PFSK-1 (cell line): ENCODE measurements around the gene PRDM16.

Experiments used
- FOXP2 ChIP-seq: optimal IDR thresholded peaks from 2 replicates; pipeline ENCODE3; 2011; ENCODE audit warnings: borderline replicate concordance, control low read depth, inconsistent platforms; ENCODE audit not compliant: insufficient read depth; ENCODE audit errors: extremely low read length, extremely low read depth
- POLR2AphosphoS5 ChIP-seq: IDR thresholded peaks from 2 replicates; pipeline ENCODE4 v1.6.1; 2012; ENCODE audit warnings: low read depth, mild to moderate bottlenecking, control low read depth, low read length, moderate library complexity
- SIN3A ChIP-seq: IDR thresholded peaks from 2 replicates; pipeline ENCODE4 v1.6.1; 2012; ENCODE audit warnings: mild to moderate bottlenecking, low read length, moderate library complexity, borderline replicate concordance; ENCODE audit not compliant: insufficient read depth
- TAF1 ChIP-seq: IDR thresholded peaks from 2 replicates; pipeline ENCODE4 v1.6.1; 2012; ENCODE audit warnings: low read length, control low read depth, borderline replicate concordance; ENCODE audit not compliant: insufficient read depth
- TF ChIP-seq, protein P1 (sequence below), 2 experiments: IDR thresholded peaks; 2 replicates each; pipeline versions ENCODE4 v1.6.1 to v1.8.0; 2011 to 2012; ENCODE audit warnings: low read depth in 2 of 2, low read length in 2 of 2, control low read depth in 1 of 2, inconsistent platforms in 1 of 2, mild to moderate bottlenecking in 1 of 2, moderate library complexity in 1 of 2; ENCODE audit not compliant: insufficient read depth in 1 of 2

PRDM16 gene

GRCh38 chr1:3461238-3461933, 392.4 kb downstream of the PRDM16 start:
- TF ChIP-seq TAF1 (no peak), POLR2AphosphoS5 (no peak), SIN3A (no peak), FOXP2 (no peak)
- TF ChIP-seq, protein P1, sequence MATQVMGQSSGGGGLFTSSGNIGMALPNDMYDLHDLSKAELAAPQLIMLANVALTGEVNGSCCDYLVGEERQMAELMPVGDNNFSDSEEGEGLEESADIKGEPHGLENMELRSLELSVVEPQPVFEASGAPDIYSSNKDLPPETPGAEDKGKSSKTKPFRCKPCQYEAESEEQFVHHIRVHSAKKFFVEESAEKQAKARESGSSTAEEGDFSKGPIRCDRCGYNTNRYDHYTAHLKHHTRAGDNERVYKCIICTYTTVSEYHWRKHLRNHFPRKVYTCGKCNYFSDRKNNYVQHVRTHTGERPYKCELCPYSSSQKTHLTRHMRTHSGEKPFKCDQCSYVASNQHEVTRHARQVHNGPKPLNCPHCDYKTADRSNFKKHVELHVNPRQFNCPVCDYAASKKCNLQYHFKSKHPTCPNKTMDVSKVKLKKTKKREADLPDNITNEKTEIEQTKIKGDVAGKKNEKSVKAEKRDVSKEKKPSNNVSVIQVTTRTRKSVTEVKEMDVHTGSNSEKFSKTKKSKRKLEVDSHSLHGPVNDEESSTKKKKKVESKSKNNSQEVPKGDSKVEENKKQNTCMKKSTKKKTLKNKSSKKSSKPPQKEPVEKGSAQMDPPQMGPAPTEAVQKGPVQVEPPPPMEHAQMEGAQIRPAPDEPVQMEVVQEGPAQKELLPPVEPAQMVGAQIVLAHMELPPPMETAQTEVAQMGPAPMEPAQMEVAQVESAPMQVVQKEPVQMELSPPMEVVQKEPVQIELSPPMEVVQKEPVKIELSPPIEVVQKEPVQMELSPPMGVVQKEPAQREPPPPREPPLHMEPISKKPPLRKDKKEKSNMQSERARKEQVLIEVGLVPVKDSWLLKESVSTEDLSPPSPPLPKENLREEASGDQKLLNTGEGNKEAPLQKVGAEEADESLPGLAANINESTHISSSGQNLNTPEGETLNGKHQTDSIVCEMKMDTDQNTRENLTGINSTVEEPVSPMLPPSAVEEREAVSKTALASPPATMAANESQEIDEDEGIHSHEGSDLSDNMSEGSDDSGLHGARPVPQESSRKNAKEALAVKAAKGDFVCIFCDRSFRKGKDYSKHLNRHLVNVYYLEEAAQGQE (IDR thresholded peaks at IDR 0.05; ENCODE audit: insufficient read depth in 1 of 2, low read depth in 2 of 2, low read length in 2 of 2), result no peak

DNA sequence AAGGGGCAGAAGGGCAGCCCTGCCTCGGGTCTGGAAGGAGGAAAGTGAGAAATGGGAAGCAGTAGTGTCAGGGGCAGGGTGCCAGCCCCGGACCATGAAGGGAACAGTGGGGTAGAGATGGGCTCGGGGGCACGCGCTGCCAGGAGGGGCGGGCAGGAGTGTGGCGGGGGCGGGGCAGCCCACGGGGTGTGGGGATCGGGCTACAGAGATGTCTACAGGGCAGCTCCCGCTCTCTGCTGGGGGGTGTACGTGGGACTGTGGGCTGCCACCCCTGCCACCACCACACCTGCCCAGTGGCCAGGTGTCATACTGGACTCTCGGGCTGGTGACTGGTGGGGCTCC, 392.9 kb downstream of the PRDM16 start:
- TF ChIP-seq POLR2AphosphoS5 (no peak), SIN3A (no peak), TAF1 (no peak), FOXP2 (no peak)
- TF ChIP-seq, protein P1 (IDR thresholded peaks at IDR 0.05; ENCODE audit: insufficient read depth in 1 of 2, low read depth in 2 of 2, low read length in 2 of 2), result no peak

GRCh38 chr1:3462356-3463012, 393.5 kb downstream of the PRDM16 start:
- TF ChIP-seq SIN3A (no peak), TAF1 (no peak), POLR2AphosphoS5 (no peak), FOXP2 (no peak)
- TF ChIP-seq, protein P1 (IDR thresholded peaks at IDR 0.05; ENCODE audit: insufficient read depth in 1 of 2, low read depth in 2 of 2, low read length in 2 of 2), result no peak

DNA sequence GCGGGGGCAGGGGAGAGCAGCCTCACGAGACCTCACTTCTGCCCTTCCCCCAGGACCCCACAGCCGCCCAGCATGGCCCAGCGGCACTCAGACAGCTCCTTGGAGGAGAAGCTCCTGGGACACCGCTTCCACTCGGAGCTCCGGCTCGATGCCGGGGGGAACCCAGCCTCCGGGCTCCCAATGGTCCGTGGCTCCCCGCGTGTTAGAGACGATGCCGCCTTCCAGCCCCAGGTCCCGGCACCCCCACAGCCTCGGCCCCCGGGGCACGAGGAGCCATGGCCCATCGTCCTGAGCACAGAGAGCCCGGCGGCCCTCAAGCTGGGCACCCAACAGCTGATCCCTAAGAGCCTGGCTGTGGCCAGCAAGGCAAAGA, 394.0 kb downstream of the PRDM16 start:
- no peak for TF ChIP-seq POLR2AphosphoS5
- no peak for TF ChIP-seq TAF1
- TF ChIP-seq FOXP2, result no peak
- TF ChIP-seq, protein P1 (IDR thresholded peaks at IDR 0.05; ENCODE audit: insufficient read depth in 1 of 2, low read depth in 2 of 2, low read length in 2 of 2), result no peak
- no peak for TF ChIP-seq SIN3A
